Measurements from ENCODE around the gene IPO4. TPM values are rescaled to one million over a fixed set of nuclear protein-coding genes. Genes with fewer than 3 reads are reported as not detected.

The IPO4 gene
- total and polyA plus RNA-seq, 2 experiments from 2014 or later = 34.2 to 105 TPM

DNA sequence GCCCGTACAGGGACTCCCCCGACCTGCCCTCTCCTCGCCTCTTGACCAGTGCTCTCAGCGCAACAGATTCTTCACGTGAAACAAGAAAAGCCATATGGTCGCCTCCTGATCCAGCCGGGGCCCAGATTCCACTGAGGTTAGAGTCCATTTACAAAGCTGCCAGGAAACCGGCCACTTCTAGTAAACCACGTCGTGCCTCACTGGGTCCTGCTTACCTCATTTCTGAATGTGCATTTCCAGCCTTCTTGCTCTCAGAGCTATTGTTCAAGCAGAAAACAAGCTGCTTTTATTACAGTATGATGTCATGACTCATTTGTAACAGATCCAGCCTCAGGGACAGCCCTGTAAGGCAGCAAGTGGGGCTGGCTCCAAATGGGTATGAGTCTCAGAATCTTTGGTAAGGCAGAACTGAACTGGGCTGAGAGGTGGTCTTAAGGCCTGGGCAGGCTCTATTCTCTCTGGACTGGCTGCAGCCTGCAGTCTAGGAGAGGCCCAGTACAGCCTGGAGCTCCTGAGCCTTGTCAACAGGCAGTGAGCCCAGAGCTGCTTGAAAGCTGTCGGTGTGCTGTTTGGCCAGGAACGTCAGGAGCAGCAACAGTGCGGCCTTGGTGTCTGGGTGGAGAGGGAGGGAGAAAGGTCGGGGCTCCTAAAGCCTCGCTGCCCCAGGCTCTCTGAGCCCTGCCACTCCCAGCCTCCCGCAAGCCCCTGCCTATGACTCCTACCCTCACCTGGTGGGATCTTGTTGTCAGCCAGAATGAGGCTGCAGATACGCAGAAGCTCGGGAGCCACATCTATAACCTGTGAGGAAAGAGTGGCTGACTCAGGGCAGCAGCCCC is 8.4 kb downstream of the IPO4 start:
- no peaks in the 10 kb centered on the region for H3K4me1 Mint-ChIP-seq
- no peak overlapping the region for H3K27ac ChIP-seq (ENCODE audit: low read depth)
- H3K27ac Mint-ChIP-seq = no peak overlapping the region
- peaks cover 29% of the 10 kb centered on the region for H3K27me3 Mint-ChIP-seq (ENCODE audit: insufficient read depth, low read depth, poor library complexity)
- DNase-seq (ENCODE audit: low spot score) = no peak
- no peaks in the 10 kb centered on the region; the same call in 1 of the 2 replicates for H4K20me1 ChIP-seq (replicated peaks; ENCODE audit: insufficient read depth)
- no peaks in the 10 kb centered on the region for H3K79me2 ChIP-seq (replicated peaks; ENCODE audit: insufficient read depth)
- no peaks in the 10 kb centered on the region for H3K9me2 ChIP-seq (ENCODE audit: insufficient read depth)
- TF ChIP-seq JUNB (IDR thresholded peaks at IDR 0.05; ENCODE audit: unreplicated experiment) (no peak), REST (IDR thresholded peaks at IDR 0.05; ENCODE audit: unreplicated experiment) (no peak), EZH2phosphoT487 (IDR thresholded peaks at IDR 0.05; ENCODE audit: unreplicated experiment) (no peak), ZNF331 (CRISPR knock-in tag; IDR thresholded peaks at IDR 0.05; ENCODE audit: low read depth) (no peak), ZNF114 (CRISPR knock-in tag; IDR thresholded peaks at IDR 0.05) (no peak), STAT1 (IDR thresholded peaks at IDR 0.05; ENCODE audit: unreplicated experiment) (no peak), NANOG (IDR thresholded peaks at IDR 0.05; ENCODE audit: borderline replicate concordance) (no peak), ZNF462 (CRISPR knock-in tag; IDR thresholded peaks at IDR 0.05) (no peak), CTCF (conservative IDR thresholded peaks at IDR 0.05; ENCODE audit: low read depth in 2 of 2) (no peak), CREB1 (CRISPR knock-in tag; IDR thresholded peaks at IDR 0.05; ENCODE audit: low read depth) (no peak), EZH2 (IDR thresholded peaks at IDR 0.05; ENCODE audit: low read depth, unreplicated experiment) (no peak), POLR2AphosphoS5 (IDR thresholded peaks at IDR 0.05; ENCODE audit: low read depth) (no peak)
- TF ChIP-seq, protein P1, sequence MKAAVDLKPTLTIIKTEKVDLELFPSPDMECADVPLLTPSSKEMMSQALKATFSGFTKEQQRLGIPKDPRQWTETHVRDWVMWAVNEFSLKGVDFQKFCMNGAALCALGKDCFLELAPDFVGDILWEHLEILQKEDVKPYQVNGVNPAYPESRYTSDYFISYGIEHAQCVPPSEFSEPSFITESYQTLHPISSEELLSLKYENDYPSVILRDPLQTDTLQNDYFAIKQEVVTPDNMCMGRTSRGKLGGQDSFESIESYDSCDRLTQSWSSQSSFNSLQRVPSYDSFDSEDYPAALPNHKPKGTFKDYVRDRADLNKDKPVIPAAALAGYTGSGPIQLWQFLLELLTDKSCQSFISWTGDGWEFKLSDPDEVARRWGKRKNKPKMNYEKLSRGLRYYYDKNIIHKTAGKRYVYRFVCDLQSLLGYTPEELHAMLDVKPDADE (IDR thresholded peaks at IDR 0.05) = no peak
- H3K4me2 ChIP-seq = no peak overlapping the region
- no peak overlapping the region for H2AFZ ChIP-seq
- no peaks in the 10 kb centered on the region for H3K4me1 ChIP-seq (ENCODE audit: insufficient read depth)
- no peak for ATAC-seq
- H3K4me3 Mint-ChIP-seq = no peak overlapping the region
- no peak overlapping the region for H3K4me3 ChIP-seq
- peaks cover 3% of the 10 kb centered on the region; the same call in 2 of the 3 replicates for H3K9me3 Mint-ChIP-seq
- H3F3A ChIP-seq (replicated peaks; ENCODE audit: low read depth) = no peaks in the 10 kb centered on the region
- H3K36me3 ChIP-seq (ENCODE audit: insufficient read depth) = no peaks in the 10 kb centered on the region; the same call in 1 of the 2 replicates
- H3K27me3 ChIP-seq (ENCODE audit: insufficient read depth) = no peaks in the 10 kb centered on the region
- peaks cover 69% of the 10 kb centered on the region for H3K36me3 Mint-ChIP-seq (ENCODE audit: low read depth)
